Mesenchymal stem cell (in vitro differentiated cells and primary cell): Measurements from ENCODE around the gene FKBP5.

Experiments used
- DNase-seq: peaks from one replicate; pipeline ENCODE4 v3.0.0-alpha.2; 2013
- H2AFZ ChIP-seq: one replicate; pipeline ENCODE4 v1.6.1; 2013; ENCODE audit warnings: low read depth, mild to moderate bottlenecking, control low read depth, inconsistent platforms, low read length, moderate library complexity
- H2AK5ac ChIP-seq: 2 replicates; pipeline ENCODE4 v1.6.1; 2013; ENCODE audit warnings: low read length, moderate library complexity, mild to moderate bottlenecking, inconsistent platforms; ENCODE audit not compliant: severe bottlenecking
- H2BK120ac ChIP-seq: one replicate; pipeline ENCODE4 v1.6.1; 2013; ENCODE audit warnings: low read depth, mild to moderate bottlenecking, inconsistent platforms, low read length, moderate library complexity
- H2BK12ac ChIP-seq, 2 experiments: one replicate each; pipeline ENCODE4 v1.6.1; 2013; ENCODE audit warnings: inconsistent platforms in 2 of 2, low read length in 2 of 2, mild to moderate bottlenecking in 2 of 2, moderate library complexity in 2 of 2, control low read depth in 1 of 2
- H2BK15ac ChIP-seq: one replicate; pipeline ENCODE4 v1.6.1; 2013; ENCODE audit warnings: mild to moderate bottlenecking, low read depth, inconsistent platforms; ENCODE audit not compliant: poor library complexity, severe bottlenecking
- H2BK5ac ChIP-seq: 2 replicates; pipeline ENCODE4 v1.6.1; 2013; ENCODE audit warnings: low read depth, mild to moderate bottlenecking, low read length, control low read depth, inconsistent platforms; ENCODE audit not compliant: poor library complexity, severe bottlenecking
- H3K14ac ChIP-seq, 2 experiments: one replicate each; pipeline ENCODE4 v1.6.1; 2013; ENCODE audit warnings: inconsistent platforms in 2 of 2, low read length in 2 of 2, control low read depth in 1 of 2, mild to moderate bottlenecking in 1 of 2, moderate library complexity in 1 of 2
- H3K18ac ChIP-seq, 2 experiments: one replicate each; pipeline ENCODE4 v1.6.1; 2013; ENCODE audit warnings: inconsistent platforms in 2 of 2, low read length in 2 of 2, control low read depth in 1 of 2, low read depth in 1 of 2, mild to moderate bottlenecking in 1 of 2
- H3K23ac ChIP-seq, 2 experiments: one replicate each; pipeline ENCODE4 v1.6.1; 2013; ENCODE audit warnings: inconsistent platforms in 2 of 2, low read length in 2 of 2, mild to moderate bottlenecking in 2 of 2, moderate library complexity in 2 of 2, control low read depth in 1 of 2
- H3K27ac ChIP-seq: 2 replicates; pipeline ENCODE4 v1.5.1; 2013; ENCODE audit warnings: mild to moderate bottlenecking, moderate library complexity, low read length, control low read depth, inconsistent platforms; ENCODE audit not compliant: poor library complexity, severe bottlenecking
- H3K27me3 ChIP-seq, 2 experiments: 2 replicates each; pipeline versions ENCODE4 v1.6.1 to v1.7.0; 2013; ENCODE audit warnings: low read length in 2 of 2, mild to moderate bottlenecking in 2 of 2, moderate library complexity in 2 of 2, control low read depth in 1 of 2, inconsistent platforms in 1 of 2; ENCODE audit not compliant: control insufficient read depth in 1 of 2, insufficient read depth in 1 of 2
- H3K36me3 ChIP-seq, 2 experiments: 2 replicates each; pipeline versions ENCODE4 v1.6.1 to v1.7.0; 2013; ENCODE audit warnings: low read length in 2 of 2, control low read depth in 1 of 2, inconsistent platforms in 1 of 2, low read depth in 1 of 2, mild to moderate bottlenecking in 1 of 2; ENCODE audit not compliant: insufficient read depth in 2 of 2, control insufficient read depth in 1 of 2
- H3K4ac ChIP-seq, 2 experiments: one replicate each; pipeline ENCODE4 v1.6.1; 2013; ENCODE audit warnings: inconsistent platforms in 2 of 2, low read length in 2 of 2, mild to moderate bottlenecking in 2 of 2, moderate library complexity in 2 of 2, control low read depth in 1 of 2, low read depth in 1 of 2
- H3K4me1 ChIP-seq: 2 replicates; pipeline ENCODE4 v1.6.1; 2013; ENCODE audit warnings: low read depth, low read length, control low read depth; ENCODE audit not compliant: control insufficient read depth, insufficient read depth
- H3K4me2 ChIP-seq: 2 replicates; pipeline ENCODE4 v1.6.1; 2013; ENCODE audit warnings: low read length, mild to moderate bottlenecking, inconsistent platforms; ENCODE audit not compliant: poor library complexity, severe bottlenecking
- H3K4me3 ChIP-seq, 2 experiments: 2 replicates each; pipeline versions ENCODE4 v1.5.1 to v1.7.0; 2013; ENCODE audit warnings: low read length in 2 of 2, mild to moderate bottlenecking in 2 of 2, control low read depth in 1 of 2, low read depth in 1 of 2; ENCODE audit not compliant: insufficient read depth in 1 of 2
- H3K79me1 ChIP-seq: replicated peaks from 2 replicates; pipeline ENCODE4 v1.6.1; 2013; ENCODE audit warnings: mild to moderate bottlenecking, control low read depth, low read length, inconsistent platforms; ENCODE audit not compliant: poor library complexity, severe bottlenecking
- H3K9ac ChIP-seq: 2 replicates; pipeline ENCODE4 v1.7.0; 2013; ENCODE audit warnings: mild to moderate bottlenecking, low read length, moderate library complexity
- H3K9me3 ChIP-seq: 2 replicates; pipeline ENCODE4 v1.7.0; 2013; ENCODE audit warnings: mild to moderate bottlenecking, low read length; ENCODE audit not compliant: control insufficient read depth
- H4K8ac ChIP-seq: one replicate; pipeline ENCODE4 v1.6.1; 2013; ENCODE audit warnings: inconsistent platforms, mild to moderate bottlenecking, low read length, moderate library complexity
- H4K91ac ChIP-seq: one replicate; pipeline ENCODE4 v1.6.1; 2013; ENCODE audit warnings: mild to moderate bottlenecking, low read length, inconsistent platforms
- WGBS: methylation state at CpG from one replicate; pipeline ENCODE4 v1.1.7; 2013; ENCODE audit warnings: mixed read lengths; 5-methylcytosine and 5-hydroxymethylcytosine counted together

The FKBP5 gene

GRCh38 chr6:35683267-35683666 is 5.4 kb downstream of the FKBP5 start:
- Histone ChIP-seq H2BK15ac (no peak overlapping the region), H3K4me3 (no peak overlapping the region), H3K27me3 (no peaks in the 10 kb centered on the region), H3K79me1 (peaks cover 3% of the 10 kb centered on the region), H2BK5ac (no peak overlapping the region), H3K4me1 (peaks cover 3% of the 10 kb centered on the region), H3K9ac (no peak overlapping the region), H2BK120ac (no peak overlapping the region), H4K91ac (no peak overlapping the region), H3K9me3 (no peaks in the 10 kb centered on the region), H2AK5ac (no peak overlapping the region), H3K4ac (no peak overlapping the region), H3K14ac (no peak overlapping the region), H3K36me3 (no peaks in the 10 kb centered on the region), H3K23ac (no peak overlapping the region), H2AFZ (no peak overlapping the region), H3K27ac (no peak overlapping the region), H4K8ac (no peak overlapping the region), H3K18ac (no peak overlapping the region), H2BK12ac (no peak overlapping the region), H3K4me2 (no peak overlapping the region)
- DNase-seq = no peak

- H3K4me2 ChIP-seq = no peak overlapping the region
- H2BK5ac ChIP-seq = no peak overlapping the region
- no peak overlapping the region for H3K18ac ChIP-seq
- H3K14ac ChIP-seq = no peak overlapping the region
- H3K4me3 ChIP-seq = no peak overlapping the region
- H2BK120ac ChIP-seq = no peak overlapping the region
- H2BK15ac ChIP-seq = no peak overlapping the region
- H3K9me3 ChIP-seq = no peaks in the 10 kb centered on the region
- H4K8ac ChIP-seq = no peak overlapping the region
- H4K91ac ChIP-seq = no peak overlapping the region
- no peak overlapping the region for H3K9ac ChIP-seq
- no peaks in the 10 kb centered on the region for H3K36me3 ChIP-seq
- no peak overlapping the region for H2AFZ ChIP-seq
- H2BK12ac ChIP-seq = no peak overlapping the region
- DNase-seq = no peak
- H3K27me3 ChIP-seq = no peaks in the 10 kb centered on the region
- no peak overlapping the region for H2AK5ac ChIP-seq
- H3K27ac ChIP-seq = no peak overlapping the region
- 100% methylated on average over 1 of the region's 1 CpG for WGBS
- no peak overlapping the region for H3K4ac ChIP-seq
- peaks cover 2% of the 10 kb centered on the region for H3K79me1 ChIP-seq
- peaks cover 4% of the 10 kb centered on the region for H3K4me1 ChIP-seq
- H3K23ac ChIP-seq = no peak overlapping the region
Measured at GRCh38 chr6:35681298-35681697, 7.4 kb downstream of the FKBP5 start.

GRCh38 chr6:35679399-35679798 is 9.3 kb downstream of the FKBP5 start:
- H2AK5ac ChIP-seq = no peak overlapping the region
- no CpG with 5 or more reads among the region's 1 CpG for WGBS
- no peak overlapping the region for H3K27ac ChIP-seq

GRCh38 chr6:35678814-35679213 is 9.9 kb downstream of the FKBP5 start:
- H4K8ac ChIP-seq = no peak overlapping the region
- no peak overlapping the region for H3K4me2 ChIP-seq
- no peak overlapping the region for H4K91ac ChIP-seq
- peaks cover 2% of the 10 kb centered on the region for H3K79me1 ChIP-seq
- peaks cover 4% of the 10 kb centered on the region for H3K4me1 ChIP-seq
- H3K9ac ChIP-seq = no peak overlapping the region
- no peak overlapping the region for H2AFZ ChIP-seq
- no peak overlapping the region for H3K23ac ChIP-seq
- no peak for DNase-seq
- no peaks in the 10 kb centered on the region for H3K27me3 ChIP-seq
- H2BK12ac ChIP-seq = no peak overlapping the region
- H2AK5ac ChIP-seq = peak overlapping the region; percentile 4
- no CpG with 5 or more reads among the region's 1 CpG for WGBS
- H2BK15ac ChIP-seq = no peak overlapping the region
- no peak overlapping the region for H3K4me3 ChIP-seq
- H2BK120ac ChIP-seq = no peak overlapping the region
- no peaks in the 10 kb centered on the region for H3K36me3 ChIP-seq
- no peaks in the 10 kb centered on the region for H3K9me3 ChIP-seq
- no peak overlapping the region for H2BK5ac ChIP-seq
- H3K14ac ChIP-seq = no peak overlapping the region
- H3K27ac ChIP-seq = peak overlapping the region; percentile 64
- no peak overlapping the region for H3K4ac ChIP-seq
- H3K18ac ChIP-seq = no peak overlapping the region

More at GRCh38 chr6:35679399-35679798, 9.3 kb downstream of the FKBP5 start:
- H3K14ac ChIP-seq = no peak overlapping the region
- no peak overlapping the region for H3K23ac ChIP-seq
- DNase-seq = no peak
- H3K9ac ChIP-seq = no peak overlapping the region
- H3K4me2 ChIP-seq = no peak overlapping the region
- H3K27me3 ChIP-seq = no peaks in the 10 kb centered on the region
- no peak overlapping the region for H3K4me3 ChIP-seq
- no peak overlapping the region for H2BK5ac ChIP-seq
- H3K18ac ChIP-seq = no peak overlapping the region
- H2AFZ ChIP-seq = no peak overlapping the region
- no peak overlapping the region for H4K8ac ChIP-seq
- no peaks in the 10 kb centered on the region for H3K9me3 ChIP-seq
- no peak overlapping the region for H4K91ac ChIP-seq
- H2BK12ac ChIP-seq = no peak overlapping the region
- H3K4ac ChIP-seq = no peak overlapping the region
- no peak overlapping the region for H2BK15ac ChIP-seq
- peaks cover 4% of the 10 kb centered on the region for H3K4me1 ChIP-seq
- no peak overlapping the region for H2BK120ac ChIP-seq
- H3K79me1 ChIP-seq = peaks cover 2% of the 10 kb centered on the region
- H3K36me3 ChIP-seq = no peaks in the 10 kb centered on the region
